Measurements from ENCODE around the gene NAT8L.

NAT8L gene

DNA sequence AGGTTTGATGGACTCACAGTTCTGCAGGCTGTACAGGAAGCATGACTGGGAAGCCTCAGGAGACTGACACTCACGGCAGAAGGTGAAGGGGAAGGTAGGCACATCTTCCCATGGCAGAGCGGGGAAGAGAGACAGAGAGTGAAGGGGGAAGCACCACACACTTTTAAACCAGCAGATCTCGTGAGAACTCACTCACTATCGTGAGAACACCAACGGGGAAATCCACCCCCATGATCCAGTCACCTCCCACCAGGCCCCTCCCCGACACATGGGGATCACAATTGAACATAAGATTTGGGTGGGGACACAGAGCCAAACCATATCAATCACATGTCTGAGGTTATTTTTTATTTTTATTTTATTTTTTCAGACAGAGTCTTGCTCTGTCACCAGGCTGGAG is 4.9 kb upstream of the NAT8L start:
- Histone ChIP-seq H3K27me3 (replicated peaks; ENCODE audit: control insufficient read depth, insufficient read depth, low read length) (no peaks in the 10 kb centered on the region; the same call in none of the 2 replicates), H3K36me3 (ENCODE audit: control insufficient read depth, insufficient read depth, low read length) (no peaks in the 10 kb centered on the region), H3K4me3 (replicated peaks; ENCODE audit: low read depth, low read length) (no peak overlapping the region)
- TF ChIP-seq, protein P1, sequence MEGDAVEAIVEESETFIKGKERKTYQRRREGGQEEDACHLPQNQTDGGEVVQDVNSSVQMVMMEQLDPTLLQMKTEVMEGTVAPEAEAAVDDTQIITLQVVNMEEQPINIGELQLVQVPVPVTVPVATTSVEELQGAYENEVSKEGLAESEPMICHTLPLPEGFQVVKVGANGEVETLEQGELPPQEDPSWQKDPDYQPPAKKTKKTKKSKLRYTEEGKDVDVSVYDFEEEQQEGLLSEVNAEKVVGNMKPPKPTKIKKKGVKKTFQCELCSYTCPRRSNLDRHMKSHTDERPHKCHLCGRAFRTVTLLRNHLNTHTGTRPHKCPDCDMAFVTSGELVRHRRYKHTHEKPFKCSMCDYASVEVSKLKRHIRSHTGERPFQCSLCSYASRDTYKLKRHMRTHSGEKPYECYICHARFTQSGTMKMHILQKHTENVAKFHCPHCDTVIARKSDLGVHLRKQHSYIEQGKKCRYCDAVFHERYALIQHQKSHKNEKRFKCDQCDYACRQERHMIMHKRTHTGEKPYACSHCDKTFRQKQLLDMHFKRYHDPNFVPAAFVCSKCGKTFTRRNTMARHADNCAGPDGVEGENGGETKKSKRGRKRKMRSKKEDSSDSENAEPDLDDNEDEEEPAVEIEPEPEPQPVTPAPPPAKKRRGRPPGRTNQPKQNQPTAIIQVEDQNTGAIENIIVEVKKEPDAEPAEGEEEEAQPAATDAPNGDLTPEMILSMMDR (IDR thresholded peaks at IDR 0.05; ENCODE audit: insufficient read depth, low read length, poor library complexity, severe bottlenecking) = no peak
- no peak for DNase-seq (ENCODE audit: extremely low read depth, insufficient read length)

DNA sequence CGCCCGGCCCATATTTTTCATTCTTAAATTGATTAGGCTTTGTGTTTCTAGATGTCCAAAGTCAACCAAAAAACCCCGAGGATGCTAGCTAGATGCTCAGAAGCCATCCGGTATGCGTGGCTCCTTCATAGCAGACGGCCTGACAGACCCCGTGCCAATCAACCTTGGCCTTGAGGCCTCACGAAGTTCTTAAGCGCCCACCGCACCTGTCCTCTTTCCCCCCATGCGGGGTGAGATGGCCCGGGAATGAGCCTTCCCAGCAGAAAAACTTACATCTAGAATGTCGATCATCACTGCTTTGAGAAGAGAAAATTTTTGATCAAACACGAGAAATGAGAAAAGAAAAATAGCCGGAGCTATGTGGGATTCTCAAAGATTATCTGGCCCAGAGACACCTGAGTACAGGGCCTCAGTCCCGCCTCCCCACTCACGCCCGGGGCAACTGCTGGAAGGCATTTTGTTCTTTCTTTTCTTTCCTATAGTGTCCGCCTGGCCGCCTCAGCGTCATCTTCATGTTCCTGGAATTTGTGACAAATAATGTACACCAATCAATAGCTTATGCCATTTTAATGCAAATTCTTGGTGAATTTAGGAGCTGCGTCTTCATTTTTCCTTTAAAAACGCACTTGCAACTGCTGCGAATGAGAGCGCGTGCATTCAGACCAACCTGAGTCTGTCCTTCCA is 1.6 kb upstream of the NAT8L start:
- no peak overlapping the region for H3K4me3 ChIP-seq (replicated peaks; ENCODE audit: low read depth, low read length)
- TF ChIP-seq, protein P1 (IDR thresholded peaks at IDR 0.05; ENCODE audit: insufficient read depth, low read length, poor library complexity, severe bottlenecking) = no peak
- no peaks in the 10 kb centered on the region for H3K36me3 ChIP-seq (ENCODE audit: control insufficient read depth, insufficient read depth, low read length)
- no peaks in the 10 kb centered on the region; the same call in none of the 2 replicates for H3K27me3 ChIP-seq (replicated peaks; ENCODE audit: control insufficient read depth, insufficient read depth, low read length)
- DNase-seq (ENCODE audit: extremely low read depth, insufficient read length) = no peak

DNA sequence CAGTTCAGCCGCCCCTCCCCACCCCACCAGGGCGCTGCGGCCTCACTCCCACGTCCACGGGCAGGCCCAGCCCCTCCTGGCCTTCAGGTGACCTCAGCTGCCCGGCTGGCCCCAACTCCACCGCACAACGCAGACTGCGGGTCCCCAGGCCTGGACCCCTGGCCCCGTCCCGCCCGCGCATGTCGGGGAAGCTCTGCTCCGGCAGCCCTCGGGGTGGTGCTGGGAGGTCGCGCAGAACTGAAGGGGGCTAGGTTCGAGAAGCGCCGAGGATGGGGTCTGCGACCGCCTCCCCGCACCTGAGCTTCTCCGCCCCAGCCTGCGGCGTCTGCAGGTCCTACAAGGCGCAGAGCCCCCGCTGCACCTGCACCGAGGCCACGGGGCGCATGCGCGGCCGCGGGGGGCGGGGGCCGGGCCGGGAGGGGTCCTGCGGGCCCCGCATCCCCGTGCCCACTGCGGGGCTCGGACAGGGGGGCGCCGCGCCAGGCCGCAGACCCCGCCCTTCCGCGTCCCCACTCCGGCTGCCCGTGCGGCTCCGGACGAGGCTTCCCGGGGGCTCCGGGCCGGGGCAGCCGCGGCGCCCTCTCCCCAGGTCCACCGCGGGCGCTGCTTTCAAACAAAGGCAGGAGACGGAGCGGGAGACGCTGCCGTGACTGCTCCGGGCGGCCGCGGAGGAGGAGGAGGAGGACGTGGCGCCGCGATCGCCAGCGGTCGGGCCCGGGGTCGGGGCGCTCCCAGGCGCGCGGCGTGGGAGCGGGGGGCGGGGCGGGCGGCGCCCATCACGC is 672 bp upstream of the NAT8L start:
- H3K27me3 ChIP-seq (replicated peaks; ENCODE audit: control insufficient read depth, insufficient read depth, low read length) = no peaks in the 10 kb centered on the region; the same call in none of the 2 replicates
- TF ChIP-seq, protein P1 (IDR thresholded peaks at IDR 0.05; ENCODE audit: insufficient read depth, low read length, poor library complexity, severe bottlenecking) = no peak
- no peaks in the 10 kb centered on the region for H3K36me3 ChIP-seq (ENCODE audit: control insufficient read depth, insufficient read depth, low read length)
- H3K4me3 ChIP-seq (replicated peaks; ENCODE audit: low read depth, low read length) = no peak overlapping the region; the same call in 1 of the 2 replicates
- no peak for DNase-seq (ENCODE audit: extremely low read depth, insufficient read length)

DNA sequence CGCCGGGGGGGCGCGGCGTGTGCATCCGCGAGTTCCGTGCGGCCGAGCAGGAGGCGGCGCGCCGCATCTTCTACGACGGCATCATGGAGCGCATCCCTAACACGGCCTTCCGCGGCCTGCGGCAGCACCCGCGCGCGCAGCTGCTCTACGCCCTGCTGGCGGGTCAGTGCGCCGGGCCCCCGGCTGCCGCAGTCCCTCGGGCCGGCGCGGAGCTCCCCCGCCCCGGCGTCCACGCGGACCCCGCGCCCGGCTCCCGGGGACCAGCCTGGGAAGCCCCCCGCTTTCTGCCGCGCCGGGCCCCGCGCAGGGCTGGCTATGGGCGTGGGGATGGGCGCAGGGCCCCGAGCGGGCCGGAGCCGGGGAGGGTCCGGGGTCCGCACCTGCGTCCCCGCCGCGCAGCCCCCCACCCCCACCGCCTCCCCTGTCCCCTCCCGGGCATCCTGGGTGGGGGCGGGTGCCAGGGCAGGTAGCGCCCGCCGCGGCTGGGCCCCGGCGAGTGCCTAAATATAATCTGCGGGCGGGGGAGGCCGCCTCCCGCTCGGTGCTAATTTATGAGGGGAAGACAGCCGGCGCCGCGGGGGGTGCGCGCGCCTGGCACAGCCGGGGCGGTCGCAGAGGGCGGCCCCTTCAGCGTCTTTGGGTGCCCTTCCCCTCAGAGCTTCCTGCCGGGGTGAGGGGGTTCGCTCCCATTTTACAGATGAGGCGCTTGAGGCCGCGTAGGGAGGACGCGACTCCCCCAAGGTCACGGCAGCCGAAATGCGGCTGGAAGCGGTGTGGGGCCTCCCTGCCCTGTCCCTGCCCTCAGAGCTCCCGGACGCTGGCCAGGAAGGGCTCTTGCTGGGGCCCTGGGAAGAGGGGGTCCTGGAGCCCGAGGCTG is 837 bp downstream of the NAT8L start:
- Histone ChIP-seq H3K36me3 (ENCODE audit: control insufficient read depth, insufficient read depth, low read length) (no peaks in the 10 kb centered on the region), H3K4me3 (replicated peaks; ENCODE audit: low read depth, low read length) (no peak overlapping the region)
- DNase-seq (ENCODE audit: extremely low read depth, insufficient read length) = no peak

DNA sequence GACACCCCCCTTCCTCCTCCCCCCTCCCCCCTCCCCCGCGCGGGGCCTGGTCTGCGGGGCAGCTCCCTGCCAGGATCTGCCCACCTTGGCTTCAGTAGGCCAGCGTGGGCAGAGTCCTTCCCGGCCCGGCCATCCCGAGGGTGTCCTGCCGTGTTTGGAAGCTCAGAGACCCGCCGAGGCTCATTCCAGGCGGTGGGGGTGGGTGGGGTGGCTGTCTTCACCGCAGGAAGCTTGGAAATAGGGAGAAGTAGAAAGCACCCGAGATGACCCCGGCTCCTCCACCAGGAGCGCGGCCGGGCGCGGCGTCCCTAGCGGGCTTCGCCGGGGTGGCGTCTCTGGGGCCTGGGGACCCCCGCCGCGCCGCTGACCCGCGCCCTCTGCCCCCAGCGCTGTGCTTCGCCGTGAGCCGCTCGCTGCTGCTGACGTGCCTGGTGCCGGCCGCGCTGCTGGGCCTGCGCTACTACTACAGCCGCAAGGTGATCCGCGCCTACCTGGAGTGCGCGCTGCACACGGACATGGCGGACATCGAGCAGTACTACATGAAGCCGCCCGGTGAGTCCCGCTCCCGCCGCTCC is 1.6 kb downstream of the NAT8L start:
- DNase-seq (ENCODE audit: extremely low read depth, insufficient read length) = no peak
- TF ChIP-seq, protein P1 (IDR thresholded peaks at IDR 0.05; ENCODE audit: insufficient read depth, low read length, poor library complexity, severe bottlenecking) = no peak
- no peaks in the 10 kb centered on the region; the same call in 1 of the 2 replicates for H3K27me3 ChIP-seq (replicated peaks; ENCODE audit: control insufficient read depth, insufficient read depth, low read length)
- H3K36me3 ChIP-seq (ENCODE audit: control insufficient read depth, insufficient read depth, low read length) = no peaks in the 10 kb centered on the region
- no peak overlapping the region for H3K4me3 ChIP-seq (replicated peaks; ENCODE audit: low read depth, low read length)

More for the DNA sequence above, 837 bp downstream of the NAT8L start:
- no peaks in the 10 kb centered on the region; the same call in none of the 2 replicates for H3K27me3 ChIP-seq (replicated peaks; ENCODE audit: control insufficient read depth, insufficient read depth, low read length)
- TF ChIP-seq, protein P1 (IDR thresholded peaks at IDR 0.05; ENCODE audit: insufficient read depth, low read length, poor library complexity, severe bottlenecking) = no peak

All from GM06990 (cell line).